ENCODE measurements around the gene C1orf21. TPM values are rescaled to one million over a fixed set of nuclear protein-coding genes. Genes with fewer than 3 reads are reported as not detected.

The C1orf21 gene
- total RNA-seq, 1 experiment from 2014 or later = 0.15 TPM

GRCh38 chr1:184457500-184457899 is 70.7 kb downstream of the C1orf21 start:
- in situ Hi-C loops (cut with HindIII; ENCODE audit: low pct_unique_long_range_greater_than_20kb, low sequenced_read_pairs) (no loop called here), intact Hi-C loops (cut with micrococcal nuclease; ENCODE audit: unreplicated experiment) (no loop called here)
- DNase-seq (ENCODE audit: low read depth, low spot score) = no peak
- Histone ChIP-seq H3K4me3 (ENCODE audit: low read depth in 2 of 2, low read length in 2 of 2) (no peak overlapping the region), H3K36me3 (ENCODE audit: control insufficient read depth, insufficient read depth, low read length) (no peaks in the 10 kb centered on the region), H3K9me3 (ENCODE audit: control insufficient read depth, insufficient read depth, low read depth, low read length) (no peaks in the 10 kb centered on the region), H3K27ac (ENCODE audit: low read length) (no peak overlapping the region), H3K4me1 (ENCODE audit: control insufficient read depth, insufficient read depth, low read length) (no peaks in the 10 kb centered on the region), H3K27me3 (ENCODE audit: control insufficient read depth, insufficient read depth, low read length) (no peaks in the 10 kb centered on the region; the same call in 1 of the 2 replicates)
- TF ChIP-seq SIN3A (IDR thresholded peaks at IDR 0.05; ENCODE audit: borderline replicate concordance, insufficient read depth, low read depth, low read length) = no peak
- TF ChIP-seq POLR2AphosphoS5 (IDR thresholded peaks at IDR 0.05; ENCODE audit: low read depth, low read length) = no peak
- TF ChIP-seq TCF7L2 (IDR thresholded peaks at IDR 0.05; ENCODE audit: low read depth, low read length) = no peak
- TF ChIP-seq REST (IDR thresholded peaks at IDR 0.05; ENCODE audit: insufficient read depth in 1 of 2, low read depth in 2 of 2, low read length in 1 of 2) = no peak
- no peak for TF ChIP-seq CTCF (IDR thresholded peaks at IDR 0.05)
- BruUV-seq (replicated peaks) = no TSS peak
- ChIA-PET POLR2A (no interaction called here), CTCF (no interaction called here)
- no peak for ATAC-seq

- H3K4me3 ChIP-seq (ENCODE audit: low read depth in 2 of 2, low read length in 2 of 2) = no peak overlapping the region
- H3K9me3 ChIP-seq (ENCODE audit: control insufficient read depth, insufficient read depth, low read depth, low read length) = no peaks in the 10 kb centered on the region
- TF ChIP-seq REST (IDR thresholded peaks at IDR 0.05; ENCODE audit: insufficient read depth in 1 of 2, low read depth in 2 of 2, low read length in 1 of 2) = no peak
- TF ChIP-seq CTCF (IDR thresholded peaks at IDR 0.05) = no peak
- no peak for TF ChIP-seq POLR2AphosphoS5 (IDR thresholded peaks at IDR 0.05; ENCODE audit: low read depth, low read length)
- TF ChIP-seq TCF7L2 (IDR thresholded peaks at IDR 0.05; ENCODE audit: low read depth, low read length) = no peak
- no peak for TF ChIP-seq SIN3A (IDR thresholded peaks at IDR 0.05; ENCODE audit: borderline replicate concordance, insufficient read depth, low read depth, low read length)
- BruUV-seq (replicated peaks) = no TSS peak
- in situ Hi-C loops (cut with HindIII; ENCODE audit: low pct_unique_long_range_greater_than_20kb, low sequenced_read_pairs) = no loop called here
- ATAC-seq (no peak), DNase-seq (ENCODE audit: low read depth, low spot score) (no peak)
- ChIA-PET POLR2A (no interaction called here), CTCF (no interaction called here)
- intact Hi-C loops (cut with micrococcal nuclease; ENCODE audit: unreplicated experiment) = no loop called here
- no peaks in the 10 kb centered on the region for H3K27me3 ChIP-seq (ENCODE audit: control insufficient read depth, insufficient read depth, low read length)
- H3K36me3 ChIP-seq (ENCODE audit: control insufficient read depth, insufficient read depth, low read length) = no peaks in the 10 kb centered on the region
- H3K27ac ChIP-seq (ENCODE audit: low read length) = no peak overlapping the region
- no peaks in the 10 kb centered on the region for H3K4me1 ChIP-seq (ENCODE audit: control insufficient read depth, insufficient read depth, low read length)
Observed at GRCh38 chr1:184461321-184461720, 74.5 kb downstream of the C1orf21 start.

Measured in Panc1 (cell line).